ENCODE measurements around the gene TERB2.
"Not testable (repeated sequence)": the region's sequence is repeated elsewhere in the genome, so short reads cannot be mapped to it uniquely, and the experiment has no call there.

TERB2 gene

GRCh38 chr15:45024649-45025048, 68.2 kb downstream of the TERB2 start:
- H3K27me3 Mint-ChIP-seq, H3K9me3 Mint-ChIP-seq, H3K4me3 Mint-ChIP-seq, H3K36me3 Mint-ChIP-seq, ATAC-seq, H3K27ac Mint-ChIP-seq: not testable (repeated sequence)
- H3K4me1 Mint-ChIP-seq, result peaks cover 25% of the 10 kb centered on the region

GRCh38 chr15:45025627-45026026, 69.1 kb downstream of the TERB2 start:
- H3K36me3 Mint-ChIP-seq, result peaks cover 12% of the 10 kb centered on the region
- not testable (repeated sequence) for ATAC-seq, H3K27me3 Mint-ChIP-seq, H3K4me3 Mint-ChIP-seq, H3K27ac Mint-ChIP-seq, H3K9me3 Mint-ChIP-seq
- peaks cover 25% of the 10 kb centered on the region for H3K4me1 Mint-ChIP-seq

GRCh38 chr15:45026651-45027190, 70.2 kb downstream of the TERB2 start:
- H3K27me3 Mint-ChIP-seq, result no peaks in the 10 kb centered on the region
- no peak for ATAC-seq
- H3K4me3 Mint-ChIP-seq, result no peak overlapping the region
- H3K9me3 Mint-ChIP-seq, result no peaks in the 10 kb centered on the region
- peaks cover 25% of the 10 kb centered on the region for H3K4me1 Mint-ChIP-seq
- no peak overlapping the region for H3K27ac Mint-ChIP-seq
- H3K36me3 Mint-ChIP-seq, result peaks cover 20% of the 10 kb centered on the region

GRCh38 chr15:45027220-45027619, 70.7 kb downstream of the TERB2 start:
- H3K4me3 Mint-ChIP-seq, result no peak overlapping the region
- H3K9me3 Mint-ChIP-seq, result no peaks in the 10 kb centered on the region
- peaks cover 20% of the 10 kb centered on the region for H3K36me3 Mint-ChIP-seq
- no peak overlapping the region for H3K27ac Mint-ChIP-seq
- ATAC-seq, result no peak
- no peaks in the 10 kb centered on the region for H3K27me3 Mint-ChIP-seq
- H3K4me1 Mint-ChIP-seq, result peaks cover 25% of the 10 kb centered on the region

Data from stimulated activated memory B cell treated with anti-CD40 and anti-IgM and Interleukin-4, amounts not matched to agents 10 μg/mL and 1 μg/mL and 100 μg/mL, for 72 hours (primary cell).